CD8-positive, alpha-beta memory T cell (primary cell): Measurements from ENCODE around the gene CCNI2. TPM values are rescaled to one million over a fixed set of nuclear protein-coding genes. Genes with fewer than 3 reads are reported as not detected.

Experiments used
- CTCF ChIA-PET: fragments of 350-600 bp; sonication (Branson Sonifier 250); formaldehyde crosslinking; loops from one replicate; lab custom pipeline; 2021; ENCODE audit warnings: antibody characterized with exemption; lab: Charles Lee
- POLR2A ChIA-PET: fragments of 350-600 bp; sonication (Branson Sonifier 250); formaldehyde crosslinking; loops from one replicate; lab custom pipeline; 2021; ENCODE audit warnings: antibody characterized with exemption; lab: Charles Lee
- DNase-seq, 5 donors: peaks; one replicate each; pipeline versions ENCODE4 v3.0.0 to v3.0.0-alpha.2; 2020 to 2022; ENCODE audit warnings: mixed read lengths in 1 of 5
- H3K27ac ChIP-seq: one replicate; pipeline ENCODE4 v1.7.0; 2013; ENCODE audit warnings: low read depth, mild to moderate bottlenecking, low read length, moderate library complexity
- H3K27me3 ChIP-seq: 2 replicates; pipeline ENCODE4 v1.7.0; 2013; ENCODE audit warnings: low read length, mild to moderate bottlenecking; ENCODE audit not compliant: insufficient read depth, poor library complexity, severe bottlenecking
- H3K36me3 ChIP-seq: 2 replicates; pipeline ENCODE4 v1.7.0; 2013; ENCODE audit warnings: mild to moderate bottlenecking, low read length, moderate library complexity; ENCODE audit not compliant: insufficient read depth
- H3K4me1 ChIP-seq: 2 replicates; pipeline ENCODE4 v1.7.0; 2013; ENCODE audit warnings: mild to moderate bottlenecking, low read length, moderate library complexity; ENCODE audit not compliant: insufficient read depth
- H3K4me3 ChIP-seq: 2 replicates; pipeline ENCODE4 v1.7.0; 2013; ENCODE audit warnings: mild to moderate bottlenecking, low read length
- H3K9me3 ChIP-seq: 2 replicates; pipeline ENCODE4 v1.7.0; 2013; ENCODE audit warnings: mild to moderate bottlenecking, low read length
- H3K27ac Mint-ChIP-seq, 8 donors: one replicate each; pipeline ENCODE4 v1.8.0; 2020 to 2021; ENCODE audit warnings: mixed read lengths in 8 of 8, mild to moderate bottlenecking in 6 of 8, inconsistent platforms in 3 of 8, moderate library complexity in 3 of 8
- H3K27me3 Mint-ChIP-seq, 2 donors: one replicate each; pipeline ENCODE4 v1.8.0; 2020 to 2021; ENCODE audit warnings: mixed read lengths in 2 of 2, mild to moderate bottlenecking in 1 of 2, moderate library complexity in 1 of 2
- H3K36me3 Mint-ChIP-seq, 3 donors: one replicate each; pipeline ENCODE4 v1.8.0; 2020 to 2021; ENCODE audit warnings: mixed read lengths in 3 of 3, inconsistent platforms in 1 of 3, mild to moderate bottlenecking in 1 of 3
- H3K4me1 Mint-ChIP-seq, 3 donors: one replicate each; pipeline ENCODE4 v1.8.0; 2020 to 2021; ENCODE audit warnings: mixed read lengths in 3 of 3, inconsistent platforms in 1 of 3, mild to moderate bottlenecking in 1 of 3
- H3K4me3 Mint-ChIP-seq, 7 donors: one replicate each; pipeline ENCODE4 v1.8.0; 2020 to 2021; ENCODE audit warnings: mixed read lengths in 7 of 7, mild to moderate bottlenecking in 6 of 7, moderate library complexity in 4 of 7, inconsistent platforms in 2 of 7
- H3K9me3 Mint-ChIP-seq, 5 donors: one replicate each; pipeline ENCODE4 v1.8.0; 2020 to 2022; ENCODE audit warnings: mixed read lengths in 5 of 5, mild to moderate bottlenecking in 3 of 5, moderate library complexity in 2 of 5, inconsistent platforms in 1 of 5
- polyA plus RNA-seq: library from polyadenylated mRNA; unstranded; fragments of 300-500 nt; fragmentation: Illumina TruSeq; gene quantifications from one replicate; pipeline ENCODE4 v1.2.3, GENCODE V29; 2021
- total RNA-seq, 2 experiments: library from RNA; stranded (reverse); gene quantifications; one replicate each; pipeline ENCODE4 v1.2.3, GENCODE V29; 2021

CCNI2 gene
- total and polyA plus RNA-seq, 3 experiments from 2014 or later: 3.4 to 9.1 (median 8.8) TPM

- H3K4me3 Mint-ChIP-seq: peak overlapping the region in 6 of 7 donors; percentile 77 to 90 (median 80)
- H3K27me3 ChIP-seq: no peaks in the 10 kb centered on the region
- H3K9me3 Mint-ChIP-seq: no peaks in the 10 kb centered on the region
- H3K27ac ChIP-seq: peak overlapping the region; percentile 55
- no peak for DNase-seq
- ChIA-PET CTCF (interaction anchor here (1.1 to 1.5 kb wide), 3 partner anchors 9 to 44 kb away, joined by 3 to 4 read pairs (median 3); partner anchors contain the start of gene CCNI2), POLR2A (no interaction called here)
- no peaks in the 10 kb centered on the region for H3K9me3 ChIP-seq
- H3K4me1 Mint-ChIP-seq: peaks cover 18 to 43% (median 29%) of the 10 kb centered on the region in 3 donors
- peak overlapping the region in 5 of 8 donors; percentile 3 to 87 (median 59) for H3K27ac Mint-ChIP-seq
- H3K36me3 ChIP-seq: no peaks in the 10 kb centered on the region
- no peaks in the 10 kb centered on the region for H3K36me3 Mint-ChIP-seq
- H3K4me3 ChIP-seq: no peak overlapping the region
- no peaks in the 10 kb centered on the region for H3K27me3 Mint-ChIP-seq
- peaks cover 15% of the 10 kb centered on the region for H3K4me1 ChIP-seq
Observed at GRCh38 chr5:132775476-132775961, 28.3 kb downstream of the CCNI2 start.

- DNase-seq: peak in 1 of 5 donors; percentile 11
- Mint-ChIP-seq H3K27ac (peak overlapping the region in 5 of 8 donors; percentile 59 to 89 (median 75)), H3K36me3 (no peaks in the 10 kb centered on the region), H3K4me3 (peak overlapping the region; percentile 65 to 90 (median 79)), H3K4me1 (peaks cover 21 to 51% (median 34%) of the 10 kb centered on the region in 3 donors), H3K9me3 (no peaks in the 10 kb centered on the region), H3K27me3 (peaks cover 2 to 3% of the 10 kb centered on the region in 2 donors)
- ChIA-PET POLR2A (interaction anchor here (1.6 kb wide), 1 partner anchor 29 kb away, joined by 6 read pairs; the partner anchor contains the start of gene CCNI2), CTCF (interaction anchor here (1.1 to 1.3 kb wide), 3 partner anchors 10 to 43 kb away, joined by 3 to 4 read pairs (median 4); partner anchors contain the start of gene CCNI2)
- Histone ChIP-seq H3K27me3 (no peaks in the 10 kb centered on the region), H3K36me3 (no peaks in the 10 kb centered on the region), H3K9me3 (no peaks in the 10 kb centered on the region), H3K4me3 (peak overlapping the region; percentile 26), H3K27ac (peak overlapping the region; percentile 55), H3K4me1 (peaks cover 15% of the 10 kb centered on the region)
Observed at GRCh38 chr5:132776131-132776937, 29.1 kb downstream of the CCNI2 start.

- H3K36me3 ChIP-seq: no peaks in the 10 kb centered on the region
- H3K27ac ChIP-seq: peak overlapping the region; percentile 55
- H3K27me3 Mint-ChIP-seq: peaks cover 3 to 6% of the 10 kb centered on the region in 2 donors
- POLR2A ChIA-PET: interaction anchor here (1.6 kb wide), 1 partner anchor 29 kb away, joined by 6 read pairs; the partner anchor contains the start of gene CCNI2
- peaks cover 15% of the 10 kb centered on the region for H3K4me1 ChIP-seq
- H3K36me3 Mint-ChIP-seq: no peaks in the 10 kb centered on the region
- H3K9me3 Mint-ChIP-seq: no peaks in the 10 kb centered on the region
- H3K4me3 Mint-ChIP-seq: peak overlapping the region in 1 of 7 donors; percentile 73
- H3K27me3 ChIP-seq: no peaks in the 10 kb centered on the region
- no peak overlapping the region for H3K27ac Mint-ChIP-seq
- CTCF ChIA-PET: interaction anchor here (1.3 kb wide), 1 partner anchor 43 kb away, joined by 4 read pairs; no protein-coding TSS in a partner anchor
- peaks cover 24 to 52% (median 34%) of the 10 kb centered on the region in 3 donors for H3K4me1 Mint-ChIP-seq
- H3K9me3 ChIP-seq: no peaks in the 10 kb centered on the region
- no peak for DNase-seq
- peak overlapping the region; percentile 26 for H3K4me3 ChIP-seq
Observed at GRCh38 chr5:132776938-132777208, 29.6 kb downstream of the CCNI2 start.

- Histone ChIP-seq H3K27me3 (no peaks in the 10 kb centered on the region), H3K27ac (peak within 1 kb of the TSS; percentile 55), H3K9me3 (no peaks in the 10 kb centered on the region), H3K4me1 (peaks cover 15% of the 10 kb centered on the region), H3K36me3 (no peaks in the 10 kb centered on the region), H3K4me3 (peak within 1 kb of the TSS; percentile 66)
- H3K4me3 Mint-ChIP-seq: peak within 1 kb of the TSS; percentile 77 to 93 (median 87)
- no peaks in the 10 kb centered on the region for H3K36me3 Mint-ChIP-seq
- no peaks in the 10 kb centered on the region for H3K9me3 Mint-ChIP-seq
- peaks cover 24 to 50% (median 34%) of the 10 kb centered on the region in 3 donors for H3K4me1 Mint-ChIP-seq
- H3K27ac Mint-ChIP-seq: peak within 1 kb of the TSS in 7 of 8 donors; percentile 58 to 89 (median 78)
- DNase-seq: peak; percentile 34 to 66 (median 49)
- ChIA-PET CTCF (interaction anchor here (1.3 to 2.3 kb wide), 2 partner anchors 30 to 42 kb away, joined by 4 to 6 read pairs; partner anchors contain the start of gene CCNI2), POLR2A (interaction anchor here (0.6 to 1.6 kb wide), 2 partner anchors 30 to 241 kb away, joined by 3 to 6 read pairs; partner anchors contain the start of gene CCNI2)
- H3K27me3 Mint-ChIP-seq: peaks cover 3 to 6% of the 10 kb centered on the region in 2 donors
Observed at GRCh38 chr5:132777209-132778069, 30.2 kb downstream of the CCNI2 start, which contains the start of gene SEPTIN8. TSS of gene SEPTIN8 (minus strand) at chr5:132777239. CDS start at chr5:132777137, 102 bp downstream.

- Mint-ChIP-seq H3K36me3 (no peaks in the 10 kb centered on the region), H3K27ac (peak overlapping the region in 7 of 8 donors; percentile 12 to 88 (median 78)), H3K4me3 (peak overlapping the region; percentile 73 to 93 (median 87)), H3K9me3 (no peaks in the 10 kb centered on the region), H3K4me1 (peaks cover 24 to 50% (median 34%) of the 10 kb centered on the region in 3 donors), H3K27me3 (peaks cover 6 to 9% of the 10 kb centered on the region in 2 donors)
- no peak for DNase-seq
- Histone ChIP-seq H3K27ac (peak overlapping the region; percentile 43), H3K27me3 (no peaks in the 10 kb centered on the region), H3K4me3 (peak overlapping the region; percentile 66), H3K9me3 (no peaks in the 10 kb centered on the region), H3K4me1 (peaks cover 15% of the 10 kb centered on the region), H3K36me3 (no peaks in the 10 kb centered on the region)
- ChIA-PET CTCF (interaction anchor here (1.8 to 2.3 kb wide), 2 partner anchors 31 to 42 kb away, joined by 4 to 6 read pairs; partner anchors contain the start of gene CCNI2), POLR2A (interaction anchor here (1.6 kb wide), 1 partner anchor 31 kb away, joined by 6 read pairs; the partner anchor contains the start of gene CCNI2)
Observed at GRCh38 chr5:132778129-132778528, 30.9 kb downstream of the CCNI2 start.

GRCh38 chr5:132778856-132779255, 31.6 kb downstream of the CCNI2 start:
- H3K27ac Mint-ChIP-seq: peak overlapping the region in 1 of 8 donors; percentile 12
- DNase-seq: no peak
- no peaks in the 10 kb centered on the region for H3K9me3 Mint-ChIP-seq
- Histone ChIP-seq H3K27ac (no peak overlapping the region), H3K36me3 (no peaks in the 10 kb centered on the region), H3K4me3 (no peak overlapping the region), H3K9me3 (no peaks in the 10 kb centered on the region), H3K4me1 (peaks cover 15% of the 10 kb centered on the region), H3K27me3 (no peaks in the 10 kb centered on the region)
- no peaks in the 10 kb centered on the region for H3K36me3 Mint-ChIP-seq
- H3K4me1 Mint-ChIP-seq: peaks cover 24 to 48% (median 34%) of the 10 kb centered on the region in 3 donors
- peaks cover 6 to 9% of the 10 kb centered on the region in 2 donors for H3K27me3 Mint-ChIP-seq
- ChIA-PET CTCF (interaction anchor here (0.9 to 2.3 kb wide), 3 partner anchors 14 to 42 kb away, joined by 3 to 6 read pairs (median 4); partner anchors contain the start of gene CCNI2), POLR2A (no interaction called here)
- peak overlapping the region in 5 of 7 donors; percentile 0 to 87 (median 24) for H3K4me3 Mint-ChIP-seq

GRCh38 chr5:132779961-132780360, 32.7 kb downstream of the CCNI2 start:
- Mint-ChIP-seq H3K9me3 (no peaks in the 10 kb centered on the region), H3K27ac (no peak overlapping the region), H3K4me3 (peak overlapping the region in 1 of 7 donors; percentile 65), H3K27me3 (peaks cover 7 to 9% of the 10 kb centered on the region in 2 donors), H3K36me3 (no peaks in the 10 kb centered on the region), H3K4me1 (peaks cover 24 to 41% (median 34%) of the 10 kb centered on the region in 3 donors)
- no peaks in the 10 kb centered on the region for H3K36me3 ChIP-seq
- no peak overlapping the region for H3K4me3 ChIP-seq
- no peaks in the 10 kb centered on the region for H3K27me3 ChIP-seq
- DNase-seq: no peak
- ChIA-PET POLR2A (no interaction called here), CTCF (interaction anchor here (1.8 to 2.3 kb wide), 2 partner anchors 33 to 41 kb away, joined by 4 to 6 read pairs; partner anchors contain the start of gene CCNI2)
- H3K4me1 ChIP-seq: peaks cover 15% of the 10 kb centered on the region
- H3K9me3 ChIP-seq: no peaks in the 10 kb centered on the region
- no peak overlapping the region for H3K27ac ChIP-seq
